T-helper 9 cell (primary cell): ENCODE data around the gene ADAMTS1.

Experiments used
- DNase-seq: peaks from one replicate; pipeline ENCODE4 v3.0.0-alpha.2; 2020

The ADAMTS1 gene

GRCh38 chr21:26812173-26812572 lies 33.0 kb downstream of the ADAMTS1 start:
- DNase-seq = no peak

- no peak for DNase-seq
Observed at GRCh38 chr21:26811482-26811881, 33.7 kb downstream of the ADAMTS1 start.

- DNase-seq = no peak
Observed at GRCh38 chr21:26810676-26811415, 34.4 kb downstream of the ADAMTS1 start.

DNA sequence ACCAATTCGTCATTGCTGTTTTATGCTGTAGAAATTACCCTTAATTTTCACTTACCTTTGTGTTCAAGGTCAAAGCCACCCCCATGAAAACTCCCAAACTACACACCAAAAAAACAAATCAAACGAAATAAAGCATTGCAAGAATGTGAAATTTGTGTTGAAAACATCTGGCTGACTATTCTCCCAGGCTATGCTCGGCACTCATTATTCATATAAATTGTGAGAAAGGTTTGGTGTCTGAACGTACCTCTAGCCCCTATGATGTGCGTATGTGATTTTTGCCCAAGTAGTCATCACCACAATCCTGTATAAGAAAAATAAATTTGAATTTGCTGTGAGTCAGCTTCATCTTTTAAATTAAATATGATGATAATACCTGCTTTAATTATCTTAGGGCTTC lies 34.9 kb downstream of the ADAMTS1 start:
- no peak for DNase-seq

- no peak for DNase-seq
Observed at GRCh38 chr21:26809745-26810144, 35.5 kb downstream of the ADAMTS1 start.

DNA sequence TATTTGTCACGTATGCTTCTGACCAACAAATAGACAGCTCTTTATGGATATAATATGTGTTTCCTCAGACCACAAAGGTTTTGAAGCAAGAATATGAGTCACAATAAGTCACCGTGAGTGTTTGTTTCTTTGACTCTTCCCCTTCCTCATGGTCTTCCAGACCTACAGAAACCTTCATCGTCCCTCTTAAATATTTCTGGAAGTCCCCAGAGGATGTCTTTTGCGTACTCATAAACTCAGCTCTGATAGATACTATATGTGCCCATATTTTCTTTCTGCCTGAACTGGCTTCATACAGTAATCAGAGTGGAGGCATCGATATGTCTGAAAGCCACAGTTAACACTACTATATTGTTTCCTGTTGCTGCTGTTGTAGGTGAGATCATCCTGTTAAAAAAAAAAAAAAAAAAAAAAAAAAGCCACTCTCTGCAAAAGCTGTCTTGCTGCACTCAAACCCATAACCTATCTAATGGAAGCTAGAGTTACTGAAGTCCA lies 38.4 kb downstream of the ADAMTS1 start:
- no peak for DNase-seq

DNA sequence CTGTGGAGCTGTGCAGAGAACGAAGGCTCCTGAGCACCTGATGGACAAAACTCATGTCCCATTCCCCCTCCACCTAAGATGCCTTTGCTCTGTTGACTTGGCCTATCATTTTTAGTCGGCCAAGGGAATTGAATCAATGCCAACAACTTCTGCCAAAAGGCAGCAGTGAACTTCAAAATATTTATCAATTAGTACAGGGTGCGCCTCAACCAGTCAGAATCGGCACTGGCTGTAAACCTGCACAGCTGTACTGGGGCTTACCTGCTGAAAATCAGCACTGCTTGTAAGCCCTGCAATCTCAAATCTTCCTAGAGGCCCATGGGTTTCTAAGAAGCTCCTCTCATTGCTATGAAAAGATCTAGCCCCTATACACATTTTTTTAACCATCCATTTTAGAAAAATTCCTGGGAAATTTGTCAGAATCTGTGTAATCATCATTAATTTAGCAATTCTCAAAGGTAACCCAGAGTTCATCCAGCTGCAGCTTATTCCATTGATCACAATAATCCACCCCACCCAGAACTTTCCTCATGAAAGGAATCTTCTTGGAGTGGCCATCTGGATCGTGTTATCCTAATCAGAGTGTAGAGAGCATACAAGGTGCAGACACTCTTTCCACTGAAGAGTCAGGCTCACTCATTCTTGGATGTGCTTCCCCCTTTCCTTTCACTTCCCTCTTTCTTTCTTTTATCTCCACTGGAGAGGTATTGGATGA lies 40.2 kb downstream of the ADAMTS1 start:
- DNase-seq = no peak

- DNase-seq = no peak
Observed at GRCh38 chr21:26801498-26801897, 43.7 kb downstream of the ADAMTS1 start.

- no peak for DNase-seq
Observed at GRCh38 chr21:26800970-26801431, 44.2 kb downstream of the ADAMTS1 start.

DNA sequence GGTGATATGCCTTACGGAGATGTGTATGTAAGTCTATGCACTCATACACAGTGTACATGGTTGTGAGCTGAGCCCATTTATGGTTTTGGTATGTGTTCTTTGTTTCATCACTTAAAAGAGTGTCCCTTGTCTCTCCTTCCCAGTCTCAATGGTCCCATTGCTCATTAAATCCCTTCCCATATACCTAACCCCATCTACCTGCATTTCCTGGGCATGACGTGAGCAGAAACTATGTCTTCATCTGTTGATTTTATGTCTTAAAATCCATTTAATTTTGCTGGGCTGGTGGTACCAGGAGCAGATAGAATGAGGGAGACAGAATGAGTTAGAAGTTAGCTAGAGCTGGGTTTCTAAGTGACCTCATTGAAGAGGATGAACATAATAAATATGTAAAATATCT lies 44.8 kb downstream of the ADAMTS1 start:
- no peak for DNase-seq

- DNase-seq = no peak
Observed at GRCh38 chr21:26800001-26800400, 45.2 kb downstream of the ADAMTS1 start.

- no peak for DNase-seq
Observed at GRCh38 chr21:26798856-26799751, 46.1 kb downstream of the ADAMTS1 start.

DNA sequence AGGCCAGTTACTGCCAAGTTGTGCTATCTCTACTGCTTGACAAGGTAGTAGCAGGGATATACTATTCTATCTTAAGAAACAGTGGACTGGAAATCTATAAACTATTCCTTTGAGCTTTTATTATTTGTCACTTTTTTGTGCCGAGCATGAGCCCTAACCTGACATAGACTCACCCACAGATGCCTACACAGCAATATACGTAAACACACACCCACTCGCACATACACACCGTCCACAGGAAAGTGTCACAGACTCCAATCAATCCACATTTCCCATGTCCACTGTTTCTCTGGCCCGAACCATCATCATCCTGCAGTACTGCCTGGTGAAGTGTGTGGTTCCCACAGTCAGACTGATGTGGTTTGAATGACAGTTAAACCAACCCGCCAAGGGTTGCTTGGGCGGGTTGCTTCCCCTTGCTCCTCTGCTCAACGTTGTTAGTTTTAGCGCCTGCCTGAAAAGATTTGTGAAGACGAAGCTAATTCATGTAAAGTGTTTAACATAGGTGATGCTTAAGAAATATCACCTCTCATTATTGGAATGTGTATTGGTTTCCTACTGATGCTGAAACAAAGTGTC lies 47.2 kb downstream of the ADAMTS1 start:
- no peak for DNase-seq

DNA sequence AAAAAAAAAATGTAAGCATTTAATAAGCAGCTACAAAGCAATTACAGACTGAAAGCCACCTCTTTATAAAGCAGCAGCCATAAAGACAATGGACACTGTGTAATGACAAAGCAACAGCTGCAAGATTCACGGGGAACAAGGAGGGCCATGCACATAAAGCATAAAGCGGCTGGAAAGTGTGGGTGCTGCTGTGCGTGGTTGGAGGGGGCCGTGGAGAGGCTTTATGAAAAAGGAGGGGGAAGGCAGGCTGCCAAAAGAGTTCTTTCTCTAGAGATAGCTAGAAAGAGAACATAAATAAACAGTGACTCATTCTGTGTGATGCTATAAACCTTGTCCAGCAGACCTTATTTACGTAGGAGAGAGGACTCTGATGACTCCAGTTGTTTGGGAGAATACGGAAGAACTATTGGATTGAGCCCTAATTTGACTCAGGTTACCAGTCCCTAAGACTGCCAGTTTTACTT lies 49.3 kb downstream of the ADAMTS1 start:
- no peak for DNase-seq

GRCh38 chr21:26795412-26795805 lies 49.8 kb downstream of the ADAMTS1 start:
- DNase-seq = no peak

- DNase-seq = no peak
Observed at GRCh38 chr21:26794597-26795411, 50.4 kb downstream of the ADAMTS1 start.

GRCh38 chr21:26790296-26790695 lies 54.9 kb downstream of the ADAMTS1 start:
- DNase-seq = no peak

- no peak for DNase-seq
Observed at GRCh38 chr21:26788790-26789189, 56.4 kb downstream of the ADAMTS1 start.
